Measurements from ENCODE around the gene PJVK. TPM values are rescaled to one million over a fixed set of nuclear protein-coding genes. Genes with fewer than 3 reads are reported as not detected.

Gene PJVK
- total and polyA plus RNA-seq, 2 of the 4 experiments (the other 2 are of a cell fraction): 0.72 to 2.4 TPM

- DNase-seq (no peak), ATAC-seq (ENCODE audit: low read depth) (no peak)
- intact Hi-C loops (cut with micrococcal nuclease): no loop called here
- TF ChIP-seq MAFK (IDR thresholded peaks at IDR 0.05; ENCODE audit: low read depth, low read length) (no peak), MXI1 (IDR thresholded peaks at IDR 0.05; ENCODE audit: borderline replicate concordance, low read depth, low read length) (no peak), ELK1 (IDR thresholded peaks at IDR 0.05; ENCODE audit: borderline replicate concordance, low read depth, low read length) (no peak), MAZ (IDR thresholded peaks at IDR 0.05; ENCODE audit: borderline replicate concordance, low read depth, low read length) (no peak), POLR2A (IDR thresholded peaks at IDR 0.05; ENCODE audit: low read depth, low read length) (no peak), RAD21 (IDR thresholded peaks at IDR 0.05; ENCODE audit: low read length) (no peak), CEBPB (IDR thresholded peaks at IDR 0.05; ENCODE audit: low read depth, low read length) (no peak), CHD1 (IDR thresholded peaks at IDR 0.05; ENCODE audit: low read depth, low read length) (no peak), FOS (IDR thresholded peaks at IDR 0.05; ENCODE audit: low read depth, low read length) (no peak), RFX5 (IDR thresholded peaks at IDR 0.05; ENCODE audit: low read depth, low read length) (no peak), NFE2L2 (IDR thresholded peaks at IDR 0.05; ENCODE audit: low read depth, low read length) (no peak), BHLHE40 (IDR thresholded peaks at IDR 0.05; ENCODE audit: low read depth, low read length) (no peak), RCOR1 (IDR thresholded peaks at IDR 0.05; ENCODE audit: insufficient replicate concordance, low read length) (no peak), SMC3 (IDR thresholded peaks at IDR 0.05; ENCODE audit: low read depth, low read length) (no peak)
- TF ChIP-seq, protein P1, sequence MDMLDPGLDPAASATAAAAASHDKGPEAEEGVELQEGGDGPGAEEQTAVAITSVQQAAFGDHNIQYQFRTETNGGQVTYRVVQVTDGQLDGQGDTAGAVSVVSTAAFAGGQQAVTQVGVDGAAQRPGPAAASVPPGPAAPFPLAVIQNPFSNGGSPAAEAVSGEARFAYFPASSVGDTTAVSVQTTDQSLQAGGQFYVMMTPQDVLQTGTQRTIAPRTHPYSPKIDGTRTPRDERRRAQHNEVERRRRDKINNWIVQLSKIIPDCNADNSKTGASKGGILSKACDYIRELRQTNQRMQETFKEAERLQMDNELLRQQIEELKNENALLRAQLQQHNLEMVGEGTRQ (IDR thresholded peaks at IDR 0.05; ENCODE audit: low read depth, low read length): no peak
- TF ChIP-seq, protein P2, sequence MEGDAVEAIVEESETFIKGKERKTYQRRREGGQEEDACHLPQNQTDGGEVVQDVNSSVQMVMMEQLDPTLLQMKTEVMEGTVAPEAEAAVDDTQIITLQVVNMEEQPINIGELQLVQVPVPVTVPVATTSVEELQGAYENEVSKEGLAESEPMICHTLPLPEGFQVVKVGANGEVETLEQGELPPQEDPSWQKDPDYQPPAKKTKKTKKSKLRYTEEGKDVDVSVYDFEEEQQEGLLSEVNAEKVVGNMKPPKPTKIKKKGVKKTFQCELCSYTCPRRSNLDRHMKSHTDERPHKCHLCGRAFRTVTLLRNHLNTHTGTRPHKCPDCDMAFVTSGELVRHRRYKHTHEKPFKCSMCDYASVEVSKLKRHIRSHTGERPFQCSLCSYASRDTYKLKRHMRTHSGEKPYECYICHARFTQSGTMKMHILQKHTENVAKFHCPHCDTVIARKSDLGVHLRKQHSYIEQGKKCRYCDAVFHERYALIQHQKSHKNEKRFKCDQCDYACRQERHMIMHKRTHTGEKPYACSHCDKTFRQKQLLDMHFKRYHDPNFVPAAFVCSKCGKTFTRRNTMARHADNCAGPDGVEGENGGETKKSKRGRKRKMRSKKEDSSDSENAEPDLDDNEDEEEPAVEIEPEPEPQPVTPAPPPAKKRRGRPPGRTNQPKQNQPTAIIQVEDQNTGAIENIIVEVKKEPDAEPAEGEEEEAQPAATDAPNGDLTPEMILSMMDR (conservative IDR thresholded peaks at IDR 0.05; ENCODE audit: low read depth, low read length): no peak
- no peak overlapping the region for H2BK120ac ChIP-seq (ENCODE audit: low read depth, low read length)
- H3K9me3 ChIP-seq (ENCODE audit: control insufficient read depth, insufficient read depth, low read length): no peaks in the 10 kb centered on the region
- H2AK5ac ChIP-seq (ENCODE audit: low read depth, low read length): no peak overlapping the region
- no peak overlapping the region for H3K27ac ChIP-seq (ENCODE audit: insufficient read depth, low read length)
- peaks cover 2% of the 10 kb centered on the region; the same call in 1 of the 2 replicates for H3K4me1 ChIP-seq (ENCODE audit: control insufficient read depth, insufficient read depth, low read length)
- no CpG with 5 or more reads among the region's 6 CpGs for WGBS, 2 experiments (ENCODE audit: extremely low coverage in 2 of 2, insufficient read length in 1 of 2)
- peaks cover 8% of the 10 kb centered on the region; the same call in 1 of the 2 replicates for H3K36me3 ChIP-seq (ENCODE audit: control insufficient read depth, insufficient read depth, low read length)
- H4K20me1 ChIP-seq (ENCODE audit: insufficient read depth, low read length): no peaks in the 10 kb centered on the region
- no peak overlapping the region for H3K14ac ChIP-seq (replicated peaks; ENCODE audit: low read depth, low read length)
- no peak overlapping the region for H3K9ac ChIP-seq (ENCODE audit: low read depth, low read length)
- H3K56ac ChIP-seq (ENCODE audit: extremely low read depth, insufficient read depth, low read length): no peak overlapping the region
- peaks cover 2 to 4% of the 10 kb centered on the region in 2 experiments; a peak in 2 of 4 replicates for H3K79me1 ChIP-seq (ENCODE audit: low read depth in 1 of 2, low read length in 2 of 2)
- ChIA-PET CTCF (interaction anchor here (0.6 kb wide), 1 partner anchor 1355 kb away, joined by 5 read pairs; no protein-coding TSS in a partner anchor), POLR2A (ENCODE audit: unreplicated experiment) (no interaction called here)
- H2BK20ac ChIP-seq (ENCODE audit: low read depth, low read length): no peak overlapping the region
- H4K8ac ChIP-seq (ENCODE audit: low read depth in 2 of 2, low read length in 2 of 2): no peak overlapping the region
- no peak overlapping the region for H4K91ac ChIP-seq (ENCODE audit: insufficient read depth, low read depth, low read length)
- BruUV-seq (replicated peaks): no TSS peak
- dilution Hi-C loops (cut with HindIII; ENCODE audit: low sequenced_read_pairs, unreplicated experiment): no loop called here
- H3K4me3 ChIP-seq (ENCODE audit: insufficient read depth, low read depth, low read length): no peak overlapping the region
- no peak overlapping the region for H3K18ac ChIP-seq (ENCODE audit: low read depth, low read length)
- H2AFZ ChIP-seq (replicated peaks; ENCODE audit: low read length, poor library complexity): no peak overlapping the region
- H2BK5ac ChIP-seq (ENCODE audit: low read depth, low read length, poor library complexity, severe bottlenecking): no peak overlapping the region
- no peak overlapping the region for H4K5ac ChIP-seq (ENCODE audit: low read depth, low read length)
- H3K27me3 ChIP-seq (ENCODE audit: control insufficient read depth, insufficient read depth, low read length): no peaks in the 10 kb centered on the region
- H3K9me1 ChIP-seq (ENCODE audit: insufficient read depth, low read length): no peaks in the 10 kb centered on the region
- no peak overlapping the region for H2AK9ac ChIP-seq (replicated peaks; ENCODE audit: low read depth, low read length, poor library complexity)
- in situ Hi-C loops (cut with MboI; ENCODE audit: low sequenced_read_pairs): no loop called here
- H3K4ac ChIP-seq (ENCODE audit: low read depth, low read length): no peak overlapping the region
- H3K4me2 ChIP-seq (ENCODE audit: low read depth, low read length): no peak overlapping the region
- H2BK15ac ChIP-seq (ENCODE audit: low read depth, low read length): no peak overlapping the region
- H3K23ac ChIP-seq (ENCODE audit: low read depth, low read length): no peak overlapping the region
Observed at GRCh38 chr2:178510384-178510783, 59.2 kb downstream of the PJVK start.
